Thymus (tissue), 11 donors: ENCODE results near the gene RPL31. TPM values are rescaled to one million over a fixed set of nuclear protein-coding genes. Genes with fewer than 3 reads are reported as not detected.

Experiments
- DNase-seq, 9 donors: peaks; one replicate each; pipeline ENCODE4 v3.0.0-alpha.2; 2013; ENCODE audit warnings: low spot score in 9 of 9, low read depth in 6 of 9, missing footprints in 1 of 9
- H3K27ac ChIP-seq, 2 donors: one replicate each; pipeline ENCODE4 v1.5.1; 2013; ENCODE audit warnings: control low read depth in 1 of 2, low read depth in 1 of 2, low read length in 1 of 2, mild to moderate bottlenecking in 1 of 2, moderate library complexity in 1 of 2
- H3K27me3 ChIP-seq, 2 donors: one replicate each; pipeline ENCODE4 v1.5.1; 2013; ENCODE audit warnings: low read length in 1 of 2; ENCODE audit not compliant: control insufficient read depth in 2 of 2, insufficient read depth in 1 of 2
- H3K36me3 ChIP-seq, 2 donors: one replicate each; pipeline ENCODE4 v1.5.1; 2013; ENCODE audit warnings: low read length in 1 of 2, mild to moderate bottlenecking in 1 of 2, moderate library complexity in 1 of 2; ENCODE audit not compliant: control insufficient read depth in 2 of 2, insufficient read depth in 2 of 2
- H3K4me1 ChIP-seq, 2 donors: one replicate each; pipeline ENCODE4 v1.5.1; 2013; ENCODE audit warnings: low read length in 2 of 2; ENCODE audit not compliant: control insufficient read depth in 2 of 2, insufficient read depth in 2 of 2
- H3K4me3 ChIP-seq, 2 donors: one replicate each; pipeline ENCODE4 v1.5.1; 2013; ENCODE audit warnings: low read length in 2 of 2, control low read depth in 1 of 2, mild to moderate bottlenecking in 1 of 2
- H3K9me3 ChIP-seq, 2 donors: one replicate each; pipeline ENCODE4 v1.5.1; 2013; ENCODE audit warnings: low read length in 1 of 2, mild to moderate bottlenecking in 1 of 2; ENCODE audit not compliant: control insufficient read depth in 2 of 2, insufficient read depth in 1 of 2
- WGBS: extraction: QIAGEN DNeasy Blood & Tissue Kit; methylation state at CpG from one replicate; pipeline ENCODE4 v1.1.7; 2013; 5-methylcytosine and 5-hydroxymethylcytosine counted together
- polyA plus RNA-seq: library from polyadenylated mRNA; stranded (reverse); fragments of 200-250 nt; gene quantifications from one replicate; pipeline ENCODE4 v1.2.3, GENCODE V29; 2013
- total RNA-seq: library from RNA; stranded (reverse); fragments of 120-200 nt; gene quantifications from one replicate; pipeline ENCODE4 v1.2.4, GENCODE V29; 2013
- donor health status: healthy.

RPL31 gene
- total and polyA plus RNA-seq, 2 donors, result 4,346 to 8,913 TPM

- Histone ChIP-seq H3K9me3 (no peaks in the 10 kb centered on the region), H3K27ac (no peak overlapping the region), H3K4me3 (no peak overlapping the region), H3K27me3 (no peaks in the 10 kb centered on the region), H3K36me3 (no peaks in the 10 kb centered on the region), H3K4me1 (peaks cover 0 to 7% of the 10 kb centered on the region in 2 donors)
- no peak for DNase-seq
- 91% methylated on average over 16 of the region's 16 CpGs for WGBS
Observed at GRCh38 chr2:100957996-100958653, 44.0 kb upstream of the RPL31 start.

- DNase-seq, result no peak
- Histone ChIP-seq H3K27me3 (no peaks in the 10 kb centered on the region), H3K4me3 (no peak overlapping the region), H3K27ac (no peak overlapping the region), H3K4me1 (peaks cover 0 to 9% of the 10 kb centered on the region in 2 donors), H3K36me3 (no peaks in the 10 kb centered on the region), H3K9me3 (no peaks in the 10 kb centered on the region)
- 53% methylated on average over 6 of the region's 6 CpGs for WGBS
Observed at GRCh38 chr2:100959225-100959880, 42.7 kb upstream of the RPL31 start.

- Histone ChIP-seq H3K27me3 (no peaks in the 10 kb centered on the region), H3K4me1 (peaks cover 0 to 15% of the 10 kb centered on the region in 2 donors), H3K27ac (no peak overlapping the region), H3K36me3 (no peaks in the 10 kb centered on the region), H3K9me3 (no peaks in the 10 kb centered on the region), H3K4me3 (no peak overlapping the region)
- DNase-seq, result no peak
- 96% methylated on average over 4 of the region's 4 CpGs for WGBS
Observed at GRCh38 chr2:100960688-100961087, 41.4 kb upstream of the RPL31 start.

GRCh38 chr2:100962366-100963025 lies 39.6 kb upstream of the RPL31 start:
- H3K27ac ChIP-seq, result no peak overlapping the region
- H3K36me3 ChIP-seq, result no peaks in the 10 kb centered on the region
- H3K4me1 ChIP-seq, result peaks cover 0 to 15% of the 10 kb centered on the region in 2 donors
- WGBS, result 96% methylated on average over 12 of the region's 12 CpGs
- H3K9me3 ChIP-seq, result no peaks in the 10 kb centered on the region
- H3K4me3 ChIP-seq, result no peak overlapping the region
- DNase-seq, result no peak
- no peaks in the 10 kb centered on the region for H3K27me3 ChIP-seq

GRCh38 chr2:100963026-100963375 lies 39.1 kb upstream of the RPL31 start:
- 96% methylated on average over 4 of the region's 4 CpGs for WGBS
- Histone ChIP-seq H3K9me3 (no peaks in the 10 kb centered on the region), H3K27me3 (no peaks in the 10 kb centered on the region), H3K27ac (no peak overlapping the region), H3K36me3 (no peaks in the 10 kb centered on the region), H3K4me3 (no peak overlapping the region), H3K4me1 (peaks cover 0 to 15% of the 10 kb centered on the region in 2 donors)
- DNase-seq, result no peak

- H3K36me3 ChIP-seq, result peaks cover 0 to 4% of the 10 kb centered on the region in 2 donors
- no peak overlapping the region for H3K4me3 ChIP-seq
- H3K27ac ChIP-seq, result no peak overlapping the region
- WGBS, result 61% methylated on average over 12 of the region's 12 CpGs
- peak in 6 of 9 donors; percentile 22 to 70 (median 32) for DNase-seq
- H3K4me1 ChIP-seq, result peaks cover 0 to 15% of the 10 kb centered on the region in 2 donors
- no peaks in the 10 kb centered on the region for H3K9me3 ChIP-seq
- H3K27me3 ChIP-seq, result no peaks in the 10 kb centered on the region
Observed at GRCh38 chr2:100964222-100964621, 37.9 kb upstream of the RPL31 start.

GRCh38 chr2:100964681-100965169 lies 37.4 kb upstream of the RPL31 start:
- no peaks in the 10 kb centered on the region for H3K9me3 ChIP-seq
- H3K4me1 ChIP-seq, result peaks cover 0 to 15% of the 10 kb centered on the region in 2 donors
- 87% methylated on average over 11 of the region's 11 CpGs for WGBS
- H3K36me3 ChIP-seq, result peaks cover 0 to 4% of the 10 kb centered on the region in 2 donors
- no peak overlapping the region for H3K4me3 ChIP-seq
- no peaks in the 10 kb centered on the region for H3K27me3 ChIP-seq
- H3K27ac ChIP-seq, result no peak overlapping the region
- DNase-seq, result no peak

- Histone ChIP-seq H3K9me3 (no peaks in the 10 kb centered on the region), H3K4me3 (no peak overlapping the region), H3K4me1 (peaks cover 0 to 15% of the 10 kb centered on the region in 2 donors), H3K27me3 (no peaks in the 10 kb centered on the region), H3K27ac (no peak overlapping the region), H3K36me3 (peaks cover 0 to 4% of the 10 kb centered on the region in 2 donors)
- whole genome bisulfite sequencing, result 97% methylated on average over 5 of the region's 5 CpGs
- no peak for DNase-seq
Observed at GRCh38 chr2:100965596-100965995, 36.5 kb upstream of the RPL31 start.

GRCh38 chr2:100967716-100968115 lies 34.4 kb upstream of the RPL31 start:
- peaks cover 0 to 4% of the 10 kb centered on the region in 2 donors for H3K36me3 ChIP-seq
- H3K9me3 ChIP-seq, result no peaks in the 10 kb centered on the region
- WGBS, result 92% methylated on average over 8 of the region's 8 CpGs
- H3K4me3 ChIP-seq, result no peak overlapping the region
- no peak for DNase-seq
- H3K27me3 ChIP-seq, result no peaks in the 10 kb centered on the region
- H3K27ac ChIP-seq, result no peak overlapping the region
- H3K4me1 ChIP-seq, result peaks cover 0 to 15% of the 10 kb centered on the region in 2 donors
